GM18858 (cell line): ENCODE results near the gene NDUFS5.
"Not testable (repeated sequence)": the region's sequence is repeated elsewhere in the genome, so short reads cannot be mapped to it uniquely, and the experiment has no call there.

Experiments
- ATAC-seq: cut with Tn5 transposase; IDR thresholded peaks from one replicate; pipeline ENCODE4 v1.9.1; 2021; ENCODE audit not compliant: unreplicated experiment

NDUFS5 gene

DNA sequence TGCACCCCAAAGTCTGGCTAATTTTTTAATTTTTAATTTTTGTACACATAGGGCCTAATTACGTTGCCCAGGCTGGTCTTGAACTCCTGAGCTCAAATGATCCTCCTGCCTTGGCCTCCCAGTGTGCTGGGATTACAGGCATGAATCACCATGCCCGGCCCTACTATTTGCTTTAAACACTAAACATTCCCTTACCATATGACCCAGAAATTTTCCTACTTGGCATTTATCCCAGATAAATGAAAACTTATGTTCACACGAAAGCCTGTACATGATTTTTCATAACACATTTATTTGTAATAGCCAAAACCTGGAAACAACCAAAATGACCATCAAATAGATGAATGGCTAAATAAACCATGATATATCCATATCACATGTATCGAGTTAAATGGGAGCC, 35.8 kb downstream of the NDUFS5 start:
- no peak for ATAC-seq

GRCh38 chr1:39063191-39063590, 37.0 kb downstream of the NDUFS5 start:
- ATAC-seq = no peak

- no peak for ATAC-seq
Measured at GRCh38 chr1:39063775-39064174, 37.6 kb downstream of the NDUFS5 start.

- no peak for ATAC-seq
Measured at GRCh38 chr1:39065542-39065941, 39.4 kb downstream of the NDUFS5 start.

- ATAC-seq = not testable (repeated sequence)
Measured at GRCh38 chr1:39068227-39068626, 42.1 kb downstream of the NDUFS5 start.

DNA sequence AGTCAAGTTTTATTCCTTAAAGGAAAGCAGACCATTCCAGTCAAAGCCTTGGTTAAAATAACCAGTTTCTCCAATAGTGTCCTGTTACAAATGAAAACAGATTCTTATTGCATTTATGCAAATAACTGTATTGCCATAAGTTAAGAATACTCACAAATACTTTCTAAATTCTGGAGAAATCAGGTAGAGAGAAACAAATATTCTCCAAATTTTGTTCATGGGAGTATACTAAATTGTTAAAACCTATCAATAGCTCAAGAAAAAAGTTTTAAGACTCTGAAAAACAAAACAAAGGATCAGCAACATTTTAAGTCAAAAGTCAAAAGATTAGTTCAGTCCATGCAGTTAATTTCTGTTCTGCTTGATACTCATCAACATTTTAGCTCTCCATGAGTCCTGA, 45.4 kb downstream of the NDUFS5 start:
- not testable (repeated sequence) for ATAC-seq

GRCh38 chr1:39076127-39076798, 50.1 kb downstream of the NDUFS5 start:
- no peak for ATAC-seq

- no peak for ATAC-seq
Measured at GRCh38 chr1:39076799-39077148, 50.6 kb downstream of the NDUFS5 start.

GRCh38 chr1:39080269-39080826, 54.2 kb downstream of the NDUFS5 start:
- no peak for ATAC-seq

- no peak for ATAC-seq
Measured at GRCh38 chr1:39080831-39081270, 54.7 kb downstream of the NDUFS5 start.

- no peak for ATAC-seq
Measured at GRCh38 chr1:39081271-39082009, 55.3 kb downstream of the NDUFS5 start.

GRCh38 chr1:39082010-39082799, 56.1 kb downstream of the NDUFS5 start:
- ATAC-seq = no peak

DNA sequence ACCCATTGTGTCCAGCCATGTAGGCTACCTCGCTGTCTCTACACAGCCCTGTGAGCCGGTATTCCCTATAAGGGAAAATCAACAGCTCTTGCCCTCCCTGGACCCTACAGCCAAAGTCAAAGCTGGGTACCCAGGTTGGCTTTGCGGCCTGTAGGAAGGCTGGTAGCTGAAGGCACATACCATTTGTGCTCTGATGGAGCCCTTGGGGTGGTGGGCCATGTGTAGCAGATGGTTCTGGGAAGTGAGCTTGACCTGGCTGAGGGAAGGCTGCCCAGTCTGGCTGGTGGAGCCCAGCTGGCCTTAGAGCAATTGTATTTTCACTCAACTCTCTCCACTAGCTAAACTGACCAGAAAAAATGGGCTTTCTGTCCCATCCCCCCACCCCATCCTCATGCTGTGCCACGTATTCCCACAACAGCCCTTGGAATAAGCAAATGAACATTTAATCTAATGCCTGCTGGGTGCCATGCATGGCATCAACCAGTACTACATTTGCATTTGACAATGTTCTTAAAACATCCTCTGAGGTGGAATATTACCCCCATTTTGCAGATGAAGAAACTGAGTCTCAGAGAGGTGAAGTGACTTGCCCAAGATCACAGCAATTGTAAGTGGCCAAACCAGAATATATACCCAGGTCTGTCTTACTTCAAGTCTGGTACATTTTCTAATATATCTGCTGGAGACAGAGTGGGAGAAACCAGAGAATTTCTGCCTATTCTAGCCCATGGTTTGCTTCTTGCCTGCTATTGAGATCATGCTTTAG, 56.8 kb downstream of the NDUFS5 start:
- ATAC-seq = no peak

GRCh38 chr1:39084191-39084590, 58.0 kb downstream of the NDUFS5 start:
- ATAC-seq = no peak
